Keratinocyte (primary cell): Measurements from ENCODE around the gene SPZ1. TPM values are rescaled to one million over a fixed set of nuclear protein-coding genes. Genes with fewer than 3 reads are reported as not detected.
"Not testable (repeated sequence)": the region's sequence is repeated elsewhere in the genome, so short reads cannot be mapped to it uniquely, and the experiment has no call there.

Source experiments
- DNase-seq: peaks from one replicate; pipeline ENCODE4 v3.0.0-alpha.2; 2011; ENCODE audit warnings: low read depth, missing footprints, low spot score
- FAIRE-seq: peaks from 2 replicates; lab custom pipeline; 2011; peaks lifted over from hg19 to GRCh38; lab: Jason Lieb, UNC
- H2AFZ ChIP-seq: 2 replicates; pipeline ENCODE4 v1.6.0; 2012; ENCODE audit warnings: low read length, control low read depth, inconsistent platforms; ENCODE audit not compliant: control insufficient read depth
- H3K27ac ChIP-seq: 2 replicates; pipeline ENCODE4 v1.5.1; 2011; ENCODE audit warnings: low read length; ENCODE audit not compliant: control insufficient read depth, insufficient read depth
- H3K27me3 ChIP-seq: 3 replicates; pipeline ENCODE4 v1.6.0; 2011; ENCODE audit warnings: low read length; ENCODE audit not compliant: control insufficient read depth, insufficient read depth; ENCODE audit errors: extremely low read depth
- H3K36me3 ChIP-seq, 2 experiments: 2 replicates in 1 of 2; 3 replicates in 1 of 2; pipeline ENCODE4 v1.5.1; 2011; ENCODE audit warnings: low read length in 2 of 2, mild to moderate bottlenecking in 1 of 2; ENCODE audit not compliant: control insufficient read depth in 2 of 2, insufficient read depth in 2 of 2; ENCODE audit errors: extremely low read depth in 1 of 2
- H3K4me1 ChIP-seq: 3 replicates; pipeline ENCODE4 v1.5.1; 2011; ENCODE audit warnings: low read length; ENCODE audit not compliant: control insufficient read depth, insufficient read depth; ENCODE audit errors: extremely low read depth
- H3K4me2 ChIP-seq: 3 replicates; pipeline ENCODE4 v1.6.0; 2011; ENCODE audit warnings: low read depth, low read length; ENCODE audit not compliant: control insufficient read depth, insufficient read depth; ENCODE audit errors: extremely low read depth
- H3K4me3 ChIP-seq, 3 experiments: fragments of 200-600 bp in 1 of 3; sonication (generic) in 1 of 3; 2 replicates in 2 of 3; 3 replicates in 1 of 3; pipeline ENCODE4 v1.5.1; 2011 to 2016; ENCODE audit warnings: low read length in 3 of 3, mild to moderate bottlenecking in 3 of 3, control low read depth in 2 of 3, inconsistent platforms in 1 of 3, low read depth in 1 of 3, mixed read lengths in 1 of 3, mixed run types in 1 of 3, moderate library complexity in 1 of 3; ENCODE audit not compliant: control insufficient read depth in 2 of 3, insufficient read depth in 2 of 3; ENCODE audit errors: extremely low read depth in 1 of 3
- H3K79me2 ChIP-seq: 2 replicates; pipeline ENCODE4 v1.6.0; 2012; ENCODE audit warnings: low read length; ENCODE audit not compliant: control insufficient read depth, insufficient read depth
- H3K9ac ChIP-seq: 3 replicates; pipeline ENCODE4 v1.6.0; 2011; ENCODE audit warnings: low read length; ENCODE audit not compliant: control insufficient read depth, insufficient read depth; ENCODE audit errors: extremely low read depth
- H3K9me1 ChIP-seq: 3 replicates; pipeline ENCODE4 v1.6.0; 2011; ENCODE audit warnings: low read length; ENCODE audit not compliant: control insufficient read depth, insufficient read depth; ENCODE audit errors: extremely low read depth
- H3K9me3 ChIP-seq: 2 replicates; pipeline ENCODE4 v1.5.1; 2012; ENCODE audit warnings: low read depth, low read length; ENCODE audit not compliant: control insufficient read depth
- H4K20me1 ChIP-seq: 3 replicates; pipeline ENCODE4 v1.6.0; 2011; ENCODE audit warnings: low read length; ENCODE audit not compliant: control insufficient read depth, insufficient read depth; ENCODE audit errors: extremely low read depth
- CTCF ChIP-seq, 3 experiments: IDR thresholded peaks in 1 of 3; conservative IDR thresholded peaks in 1 of 3; optimal IDR thresholded peaks in 1 of 3; 2 replicates in 2 of 3; 3 replicates in 1 of 3; pipeline versions ENCODE3 to v1.5.1; 2011; ENCODE audit warnings: low read length in 3 of 3, mild to moderate bottlenecking in 3 of 3, moderate library complexity in 2 of 3, control low read depth in 1 of 3, inconsistent platforms in 1 of 3; ENCODE audit not compliant: insufficient read depth in 2 of 3; ENCODE audit errors: extremely low read depth in 1 of 3
- EZH2 ChIP-seq: IDR thresholded peaks from one replicate; pipeline ENCODE4 v1.6.1; 2012; ENCODE audit warnings: inconsistent platforms, mild to moderate bottlenecking, low read length, moderate library complexity
- dilution Hi-C: fragments of 300-500 bp; cut with MboI; formaldehyde crosslinking; loops from one replicate; pipeline ENCODE4 v1.7.0; 2020; ENCODE audit warnings: low sequenced_read_pairs; ENCODE audit not compliant: extremely low pct_ligation_motif_present
- polyA plus RNA-seq, 5 experiments: library from polyadenylated mRNA; depleted of rRNA in 3 of 5; stranded (reverse) in 3 of 5; stranded (forward) in 1 of 5; unstranded in 1 of 5; fragments of >200 nt; gene quantifications; 1 replicate in 1 of 5; 2 replicates in 3 of 5; 3 replicates in 1 of 5; pipeline versions ENCODE4 v1.2.1 to v1.2.3, GENCODE V29; 2011 to 2012; ENCODE audit warnings: missing spikeins in 2 of 5, low read depth in 1 of 5, low replicate concordance in 1 of 5

Gene SPZ1
- polyA plus RNA-seq, 1 donor (not counting 4 experiments of a cell fraction or from before 2014, with no cell fraction given): not detected

- Histone ChIP-seq H4K20me1 (no peaks in the 10 kb centered on the region), H3K9ac (no peak overlapping the region), H3K4me1 (no peaks in the 10 kb centered on the region), H3K4me2 (no peak overlapping the region), H3K4me3 (no peak overlapping the region), H3K36me3 (no peaks in the 10 kb centered on the region), H3K79me2 (no peaks in the 10 kb centered on the region), H3K27ac (no peak overlapping the region), H3K9me1 (no peaks in the 10 kb centered on the region), H2AFZ (no peak overlapping the region), H3K27me3 (no peaks in the 10 kb centered on the region), H3K9me3 (no peaks in the 10 kb centered on the region)
- DNase-seq: no peak
- FAIRE-seq: no peak
- dilution Hi-C loops: no loop called here
- TF ChIP-seq CTCF (optimal IDR thresholded peaks at IDR 0.05 in 1 of 3, IDR thresholded peaks at IDR 0.05 in 1 of 3, conservative IDR thresholded peaks at IDR 0.05 in 1 of 3; ENCODE audit: extremely low read depth in 1 of 3, insufficient read depth in 2 of 3, low read length in 3 of 3): no peak
- TF ChIP-seq EZH2: no peak
Observed at GRCh38 chr5:80348171-80348570, 28.4 kb downstream of the SPZ1 start.

GRCh38 chr5:80351019-80351418 lies 31.2 kb downstream of the SPZ1 start:
- H3K9me1 ChIP-seq, H2AFZ ChIP-seq, FAIRE-seq, H3K4me2 ChIP-seq, H3K9ac ChIP-seq, H3K27ac ChIP-seq, DNase-seq, H4K20me1 ChIP-seq, H3K9me3 ChIP-seq, H3K36me3 ChIP-seq, H3K4me1 ChIP-seq, H3K79me2 ChIP-seq, dilution Hi-C loops, H3K4me3 ChIP-seq, H3K27me3 ChIP-seq: not testable (repeated sequence)

GRCh38 chr5:80355686-80356085 lies 35.9 kb downstream of the SPZ1 start:
- Histone ChIP-seq H3K9me1 (no peaks in the 10 kb centered on the region), H3K4me2 (no peak overlapping the region), H3K9ac (no peak overlapping the region), H3K4me3 (no peak overlapping the region), H3K36me3 (no peaks in the 10 kb centered on the region), H3K4me1 (no peaks in the 10 kb centered on the region), H3K9me3 (no peaks in the 10 kb centered on the region), H2AFZ (no peak overlapping the region), H3K27me3 (no peaks in the 10 kb centered on the region), H3K27ac (no peak overlapping the region), H3K79me2 (no peaks in the 10 kb centered on the region), H4K20me1 (no peaks in the 10 kb centered on the region)
- FAIRE-seq (no peak), DNase-seq (no peak)
- dilution Hi-C loops: no loop called here
- TF ChIP-seq CTCF (optimal IDR thresholded peaks at IDR 0.05 in 1 of 3, IDR thresholded peaks at IDR 0.05 in 1 of 3, conservative IDR thresholded peaks at IDR 0.05 in 1 of 3; ENCODE audit: extremely low read depth in 1 of 3, insufficient read depth in 2 of 3, low read length in 3 of 3) (no peak), EZH2 (no peak)
